Keratinocyte (primary cell): Measurements from ENCODE around the gene FCF1. TPM values are rescaled to one million over a fixed set of nuclear protein-coding genes. Genes with fewer than 3 reads are reported as not detected.

Experiments used
- DNase-seq: peaks from one replicate; pipeline ENCODE4 v3.0.0-alpha.2; 2011; ENCODE audit warnings: low read depth, missing footprints, low spot score
- FAIRE-seq: peaks from 2 replicates; lab custom pipeline; 2011; peaks lifted over from hg19 to GRCh38; lab: Jason Lieb, UNC
- H2AFZ ChIP-seq: 2 replicates; pipeline ENCODE4 v1.6.0; 2012; ENCODE audit warnings: low read length, control low read depth, inconsistent platforms; ENCODE audit not compliant: control insufficient read depth
- H3K27ac ChIP-seq: 2 replicates; pipeline ENCODE4 v1.5.1; 2011; ENCODE audit warnings: low read length; ENCODE audit not compliant: control insufficient read depth, insufficient read depth
- H3K27me3 ChIP-seq: 3 replicates; pipeline ENCODE4 v1.6.0; 2011; ENCODE audit warnings: low read length; ENCODE audit not compliant: control insufficient read depth, insufficient read depth; ENCODE audit errors: extremely low read depth
- H3K36me3 ChIP-seq, 2 experiments: 2 replicates in 1 of 2; 3 replicates in 1 of 2; pipeline ENCODE4 v1.5.1; 2011; ENCODE audit warnings: low read length in 2 of 2, mild to moderate bottlenecking in 1 of 2; ENCODE audit not compliant: control insufficient read depth in 2 of 2, insufficient read depth in 2 of 2; ENCODE audit errors: extremely low read depth in 1 of 2
- H3K4me1 ChIP-seq: 3 replicates; pipeline ENCODE4 v1.5.1; 2011; ENCODE audit warnings: low read length; ENCODE audit not compliant: control insufficient read depth, insufficient read depth; ENCODE audit errors: extremely low read depth
- H3K4me2 ChIP-seq: 3 replicates; pipeline ENCODE4 v1.6.0; 2011; ENCODE audit warnings: low read depth, low read length; ENCODE audit not compliant: control insufficient read depth, insufficient read depth; ENCODE audit errors: extremely low read depth
- H3K4me3 ChIP-seq, 3 experiments: fragments of 200-600 bp in 1 of 3; sonication (generic) in 1 of 3; 2 replicates in 2 of 3; 3 replicates in 1 of 3; pipeline ENCODE4 v1.5.1; 2011 to 2016; ENCODE audit warnings: low read length in 3 of 3, mild to moderate bottlenecking in 3 of 3, control low read depth in 2 of 3, inconsistent platforms in 1 of 3, low read depth in 1 of 3, mixed read lengths in 1 of 3, mixed run types in 1 of 3, moderate library complexity in 1 of 3; ENCODE audit not compliant: control insufficient read depth in 2 of 3, insufficient read depth in 2 of 3; ENCODE audit errors: extremely low read depth in 1 of 3
- H3K79me2 ChIP-seq: 2 replicates; pipeline ENCODE4 v1.6.0; 2012; ENCODE audit warnings: low read length; ENCODE audit not compliant: control insufficient read depth, insufficient read depth
- H3K9ac ChIP-seq: 3 replicates; pipeline ENCODE4 v1.6.0; 2011; ENCODE audit warnings: low read length; ENCODE audit not compliant: control insufficient read depth, insufficient read depth; ENCODE audit errors: extremely low read depth
- H3K9me1 ChIP-seq: 3 replicates; pipeline ENCODE4 v1.6.0; 2011; ENCODE audit warnings: low read length; ENCODE audit not compliant: control insufficient read depth, insufficient read depth; ENCODE audit errors: extremely low read depth
- H3K9me3 ChIP-seq: 2 replicates; pipeline ENCODE4 v1.5.1; 2012; ENCODE audit warnings: low read depth, low read length; ENCODE audit not compliant: control insufficient read depth
- H4K20me1 ChIP-seq: 3 replicates; pipeline ENCODE4 v1.6.0; 2011; ENCODE audit warnings: low read length; ENCODE audit not compliant: control insufficient read depth, insufficient read depth; ENCODE audit errors: extremely low read depth
- CTCF ChIP-seq, 3 experiments: IDR thresholded peaks in 1 of 3; conservative IDR thresholded peaks in 1 of 3; optimal IDR thresholded peaks in 1 of 3; 2 replicates in 2 of 3; 3 replicates in 1 of 3; pipeline versions ENCODE3 to v1.5.1; 2011; ENCODE audit warnings: low read length in 3 of 3, mild to moderate bottlenecking in 3 of 3, moderate library complexity in 2 of 3, control low read depth in 1 of 3, inconsistent platforms in 1 of 3; ENCODE audit not compliant: insufficient read depth in 2 of 3; ENCODE audit errors: extremely low read depth in 1 of 3
- EZH2 ChIP-seq: IDR thresholded peaks from one replicate; pipeline ENCODE4 v1.6.1; 2012; ENCODE audit warnings: inconsistent platforms, mild to moderate bottlenecking, low read length, moderate library complexity
- dilution Hi-C: fragments of 300-500 bp; cut with MboI; formaldehyde crosslinking; loops from one replicate; pipeline ENCODE4 v1.7.0; 2020; ENCODE audit warnings: low sequenced_read_pairs; ENCODE audit not compliant: extremely low pct_ligation_motif_present
- polyA plus RNA-seq, 5 experiments: library from polyadenylated mRNA; depleted of rRNA in 3 of 5; stranded (reverse) in 3 of 5; stranded (forward) in 1 of 5; unstranded in 1 of 5; fragments of >200 nt; gene quantifications; 1 replicate in 1 of 5; 2 replicates in 3 of 5; 3 replicates in 1 of 5; pipeline versions ENCODE4 v1.2.1 to v1.2.3, GENCODE V29; 2011 to 2012; ENCODE audit warnings: missing spikeins in 2 of 5, low read depth in 1 of 5, low replicate concordance in 1 of 5

Gene FCF1
- polyA plus RNA-seq, 1 donor (not counting 4 experiments of a cell fraction or from before 2014, with no cell fraction given) = 86.8 TPM

- Histone ChIP-seq H3K9me1 (no peaks in the 10 kb centered on the region), H3K9ac (no peak overlapping the region), H3K27ac (no peak overlapping the region), H3K27me3 (no peaks in the 10 kb centered on the region), H2AFZ (no peak overlapping the region), H4K20me1 (no peaks in the 10 kb centered on the region), H3K4me2 (no peak overlapping the region), H3K4me1 (peaks cover 7% of the 10 kb centered on the region), H3K36me3 (peaks cover 16 to 54% of the 10 kb centered on the region in 2 experiments), H3K9me3 (no peaks in the 10 kb centered on the region), H3K79me2 (no peaks in the 10 kb centered on the region), H3K4me3 (no peak overlapping the region)
- DNase-seq (no peak), FAIRE-seq (no peak)
- dilution Hi-C loops = no loop called here
- TF ChIP-seq CTCF (optimal IDR thresholded peaks at IDR 0.05 in 1 of 3, IDR thresholded peaks at IDR 0.05 in 1 of 3, conservative IDR thresholded peaks at IDR 0.05 in 1 of 3; ENCODE audit: extremely low read depth in 1 of 3, insufficient read depth in 2 of 3, low read length in 3 of 3) = no peak
- no peak for TF ChIP-seq EZH2
Measured at GRCh38 chr14:74664717-74665116, 48.2 kb upstream of the FCF1 start.

GRCh38 chr14:74667758-74668157 is 45.2 kb upstream of the FCF1 start:
- Histone ChIP-seq H3K4me2 (no peak overlapping the region), H3K4me3 (no peak overlapping the region), H3K9me1 (no peaks in the 10 kb centered on the region), H3K4me1 (peaks cover 17% of the 10 kb centered on the region), H3K9me3 (no peaks in the 10 kb centered on the region), H2AFZ (no peak overlapping the region), H3K36me3 (peaks cover 11 to 40% of the 10 kb centered on the region in 2 experiments), H3K27me3 (no peaks in the 10 kb centered on the region), H4K20me1 (no peaks in the 10 kb centered on the region), H3K27ac (no peak overlapping the region), H3K79me2 (no peaks in the 10 kb centered on the region), H3K9ac (no peak overlapping the region)
- dilution Hi-C loops = no loop called here
- DNase-seq (no peak), FAIRE-seq (no peak)
- TF ChIP-seq EZH2 = no peak
- TF ChIP-seq CTCF (optimal IDR thresholded peaks at IDR 0.05 in 1 of 3, IDR thresholded peaks at IDR 0.05 in 1 of 3, conservative IDR thresholded peaks at IDR 0.05 in 1 of 3; ENCODE audit: extremely low read depth in 1 of 3, insufficient read depth in 2 of 3, low read length in 3 of 3) = no peak
